Peyer's patch (tissue), 4 donors: ENCODE measurements around the gene DOCK8.

Experiments
- POLR2A ChIP-seq, 2 donors: fragments of 450-650 bp; IDR thresholded peaks; one replicate each; pipeline ENCODE4 v1.5.1; 2017; ENCODE audit warnings: antibody characterized with exemption in 2 of 2, mild to moderate bottlenecking in 2 of 2, moderate library complexity in 2 of 2
- TF ChIP-seq, protein P1 (sequence below), 6 experiments: fragments of 450-650 bp in 4 of 6; fragments of 200-600 bp in 2 of 6; sonication (generic) in 1 of 6; IDR thresholded peaks; one replicate each; pipeline ENCODE4 v1.5.1; 2017 to 2019; ENCODE audit warnings: antibody characterized with exemption in 6 of 6, mild to moderate bottlenecking in 3 of 6, moderate library complexity in 1 of 6

DNA sequence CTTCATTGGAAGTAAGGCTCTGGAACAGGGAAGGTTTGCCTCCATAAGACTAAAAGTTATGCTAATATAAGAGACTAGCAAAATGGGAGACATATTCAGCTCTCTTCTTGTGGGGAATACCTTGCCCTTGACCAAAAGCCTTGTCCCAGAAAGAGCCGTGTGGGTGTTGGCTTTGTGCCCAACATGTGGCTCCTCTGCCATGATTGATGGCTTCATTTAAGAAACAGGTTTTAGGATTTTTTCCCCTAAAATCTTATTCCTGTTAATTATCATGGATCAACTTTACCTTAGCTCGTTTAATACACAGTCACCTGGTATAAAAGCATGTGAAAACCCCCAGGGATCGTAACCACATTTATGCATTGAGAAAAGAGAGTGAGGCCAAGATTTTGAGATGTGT lies 38.9 kb downstream of the DOCK8 start:
- TF ChIP-seq POLR2A (IDR thresholded peaks at IDR 0.05) = no peak
- TF ChIP-seq, protein P1, sequence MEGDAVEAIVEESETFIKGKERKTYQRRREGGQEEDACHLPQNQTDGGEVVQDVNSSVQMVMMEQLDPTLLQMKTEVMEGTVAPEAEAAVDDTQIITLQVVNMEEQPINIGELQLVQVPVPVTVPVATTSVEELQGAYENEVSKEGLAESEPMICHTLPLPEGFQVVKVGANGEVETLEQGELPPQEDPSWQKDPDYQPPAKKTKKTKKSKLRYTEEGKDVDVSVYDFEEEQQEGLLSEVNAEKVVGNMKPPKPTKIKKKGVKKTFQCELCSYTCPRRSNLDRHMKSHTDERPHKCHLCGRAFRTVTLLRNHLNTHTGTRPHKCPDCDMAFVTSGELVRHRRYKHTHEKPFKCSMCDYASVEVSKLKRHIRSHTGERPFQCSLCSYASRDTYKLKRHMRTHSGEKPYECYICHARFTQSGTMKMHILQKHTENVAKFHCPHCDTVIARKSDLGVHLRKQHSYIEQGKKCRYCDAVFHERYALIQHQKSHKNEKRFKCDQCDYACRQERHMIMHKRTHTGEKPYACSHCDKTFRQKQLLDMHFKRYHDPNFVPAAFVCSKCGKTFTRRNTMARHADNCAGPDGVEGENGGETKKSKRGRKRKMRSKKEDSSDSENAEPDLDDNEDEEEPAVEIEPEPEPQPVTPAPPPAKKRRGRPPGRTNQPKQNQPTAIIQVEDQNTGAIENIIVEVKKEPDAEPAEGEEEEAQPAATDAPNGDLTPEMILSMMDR (IDR thresholded peaks at IDR 0.05) = no peak
